ENCODE data around the gene ATP6V0E2.

DNA sequence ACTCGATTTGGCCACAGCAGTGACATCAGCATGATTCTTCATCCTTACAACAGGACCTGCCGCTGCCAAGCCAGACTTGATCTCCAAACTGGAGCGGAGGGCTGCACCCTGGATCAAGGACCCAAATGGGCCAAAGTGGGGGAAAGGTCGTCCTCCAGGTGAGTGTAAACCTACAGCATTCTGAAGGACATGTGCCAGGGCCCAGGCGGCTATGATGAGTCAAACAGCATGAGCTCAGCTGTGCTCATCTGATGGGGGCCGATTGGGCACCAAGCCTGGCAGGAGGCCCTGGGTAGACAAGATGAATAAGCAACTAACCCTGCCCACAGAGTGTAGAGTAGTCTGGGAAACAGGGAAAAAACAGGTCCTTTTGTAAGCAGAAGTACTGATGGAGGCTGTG lies 14.4 kb upstream of the ATP6V0E2 start:
- no peak for TF ChIP-seq CTCF (IDR thresholded peaks at IDR 0.05)
- no peak for TF ChIP-seq POLR2A (IDR thresholded peaks at IDR 0.05)

Measured in body of pancreas (tissue), 4 donors.